Measurements from ENCODE around the gene FAM107B.
A peak's percentile ranks its signal among the peaks of the same experiment; 100 is the strongest.

FAM107B gene

GRCh38 chr10:14800397-14800796 lies 25.7 kb upstream of the FAM107B start:
- H3K4me3 ChIP-seq (replicated peaks; ENCODE audit: low read depth, low read length), result no peak overlapping the region
- DNase-seq (ENCODE audit: low read depth), result no peak
- no peak for TF ChIP-seq CTCF (IDR thresholded peaks at IDR 0.05; ENCODE audit: low read length, missing control alignments)

GRCh38 chr10:14798636-14799035 lies 23.9 kb upstream of the FAM107B start:
- peak; percentile 6 for DNase-seq (ENCODE audit: low read depth)
- H3K4me3 ChIP-seq (replicated peaks; ENCODE audit: low read depth, low read length), result no peak overlapping the region

GRCh38 chr10:14787938-14788337 lies 13.2 kb upstream of the FAM107B start:
- no peak for TF ChIP-seq CTCF (IDR thresholded peaks at IDR 0.05; ENCODE audit: low read length, missing control alignments)
- no peak overlapping the region for H3K4me3 ChIP-seq (replicated peaks; ENCODE audit: low read depth, low read length)
- DNase-seq (ENCODE audit: low read depth), result no peak

More at GRCh38 chr10:14798636-14799035, 23.9 kb upstream of the FAM107B start:
- no peak for TF ChIP-seq CTCF (IDR thresholded peaks at IDR 0.05; ENCODE audit: low read length, missing control alignments)

GRCh38 chr10:14784459-14785055 lies 9.9 kb upstream of the FAM107B start:
- DNase-seq (ENCODE audit: low read depth), result no peak
- TF ChIP-seq CTCF (IDR thresholded peaks at IDR 0.05; ENCODE audit: low read length, missing control alignments), result no peak
- no peak overlapping the region for H3K4me3 ChIP-seq (replicated peaks; ENCODE audit: low read depth, low read length)

- H3K4me3 ChIP-seq (replicated peaks; ENCODE audit: low read depth, low read length), result no peak overlapping the region
- peak; percentile 37 for DNase-seq (ENCODE audit: low read depth)
- TF ChIP-seq CTCF (IDR thresholded peaks at IDR 0.05; ENCODE audit: low read length, missing control alignments), result no peak
Measured at GRCh38 chr10:14782691-14783363, 8.1 kb upstream of the FAM107B start.

- no peak overlapping the region for H3K4me3 ChIP-seq (replicated peaks; ENCODE audit: low read depth, low read length)
- DNase-seq (ENCODE audit: low read depth), result no peak
- TF ChIP-seq CTCF (IDR thresholded peaks at IDR 0.05; ENCODE audit: low read length, missing control alignments), result no peak
Measured at GRCh38 chr10:14781763-14782162, 7.1 kb upstream of the FAM107B start.

All from fibroblast of pulmonary artery (primary cell).